GM18909 (cell line): ENCODE data around the gene SAMD4A.

Experiments used
- ATAC-seq: cut with Tn5 transposase; IDR thresholded peaks from one replicate; pipeline ENCODE4 v1.9.1; 2021; ENCODE audit warnings: mild to moderate bottlenecking; ENCODE audit not compliant: unreplicated experiment, poor library complexity

SAMD4A gene

GRCh38 chr14:54675236-54676128 is 108.6 kb downstream of the SAMD4A start:
- no peak for ATAC-seq

- ATAC-seq, result no peak
Observed at GRCh38 chr14:54676812-54677708, 110.1 kb downstream of the SAMD4A start.

DNA sequence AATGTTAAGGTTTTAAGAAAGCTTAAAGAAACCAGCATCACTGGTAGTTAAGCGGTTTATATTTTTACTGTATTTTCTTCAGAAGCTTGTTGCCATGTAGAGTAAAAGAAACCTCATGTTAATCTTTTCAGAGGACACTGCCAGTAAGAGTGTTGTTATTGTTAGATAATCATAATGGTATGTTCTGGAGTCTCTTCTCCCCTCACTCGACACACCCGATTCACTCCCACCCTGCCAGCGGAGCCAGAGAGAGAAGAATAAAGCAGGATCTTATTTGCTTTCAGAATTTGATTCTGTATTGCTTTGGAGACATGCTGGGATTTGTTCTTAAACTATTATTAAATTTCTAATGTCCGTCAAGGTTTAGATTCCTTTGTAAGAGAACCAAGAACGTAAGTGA is 113.7 kb downstream of the SAMD4A start:
- no peak for ATAC-seq

DNA sequence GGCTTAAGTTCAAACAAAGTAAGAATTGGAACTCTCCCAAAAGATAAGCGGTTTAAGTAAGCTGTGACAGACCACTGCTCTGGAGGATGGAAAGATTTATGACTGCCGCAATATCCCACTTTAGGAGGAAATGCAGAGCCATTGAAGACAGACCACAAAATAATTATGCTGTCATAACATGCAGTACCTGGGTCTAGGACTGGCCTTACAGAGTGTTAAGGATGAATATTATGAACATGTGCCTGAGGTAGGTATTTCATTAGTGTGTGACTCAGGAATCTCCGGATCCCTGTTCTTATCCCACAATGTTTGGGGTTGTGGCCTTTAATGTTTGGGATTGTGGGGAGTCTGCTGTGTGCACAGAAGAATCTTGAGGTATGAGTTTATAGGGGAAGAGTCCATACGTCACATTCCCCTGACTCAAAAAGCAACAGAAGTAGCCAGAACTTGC is 114.9 kb downstream of the SAMD4A start:
- ATAC-seq, result no peak

- no peak for ATAC-seq
Observed at GRCh38 chr14:54682578-54682977, 115.7 kb downstream of the SAMD4A start.

DNA sequence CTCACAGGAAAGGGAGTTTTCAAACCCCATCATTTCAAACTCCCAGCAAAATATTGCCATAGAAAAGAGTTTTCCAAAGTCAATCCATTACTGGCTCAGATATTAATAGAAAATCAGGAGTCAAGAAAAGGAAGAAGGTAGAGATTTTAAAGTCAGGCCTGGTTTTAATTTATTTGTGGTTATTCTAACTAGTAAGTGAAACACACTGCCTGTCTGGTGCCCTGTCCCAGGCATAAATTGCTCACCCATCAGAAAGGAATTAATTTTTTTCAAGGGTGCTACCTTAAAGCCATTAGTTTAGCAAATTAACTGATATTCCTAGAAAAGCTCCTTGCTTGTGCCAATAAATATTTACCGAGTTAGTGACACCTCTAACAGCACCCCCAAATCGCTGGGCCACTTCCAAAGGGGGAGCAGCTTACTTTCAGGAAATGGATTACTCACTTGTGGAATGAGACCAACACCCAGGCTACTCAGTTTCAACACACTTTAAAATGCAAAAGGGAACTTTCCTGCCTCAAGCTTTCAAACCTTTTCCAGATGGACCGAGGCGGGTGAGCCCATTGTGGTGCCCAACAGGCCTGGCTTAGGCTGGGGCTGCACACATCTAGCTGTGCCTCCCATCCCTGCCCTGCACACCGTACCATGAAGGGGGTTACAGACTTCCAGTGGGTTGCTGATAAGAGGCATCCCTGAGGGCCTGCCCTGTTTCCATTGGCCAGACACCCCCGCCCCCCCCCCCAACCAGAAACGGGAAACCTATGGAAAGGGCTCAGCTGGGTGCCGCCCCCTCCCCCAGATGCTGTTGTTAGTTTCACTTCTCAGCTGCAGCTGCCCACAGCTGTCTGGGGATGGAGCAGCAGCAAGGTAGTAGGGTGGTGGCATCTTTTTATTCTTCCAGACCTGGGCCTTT is 117.2 kb downstream of the SAMD4A start:
- no peak for ATAC-seq

- ATAC-seq, result no peak
Observed at GRCh38 chr14:54685286-54685845, 118.4 kb downstream of the SAMD4A start.

- no peak for ATAC-seq
Observed at GRCh38 chr14:54686219-54686870, 119.4 kb downstream of the SAMD4A start.

DNA sequence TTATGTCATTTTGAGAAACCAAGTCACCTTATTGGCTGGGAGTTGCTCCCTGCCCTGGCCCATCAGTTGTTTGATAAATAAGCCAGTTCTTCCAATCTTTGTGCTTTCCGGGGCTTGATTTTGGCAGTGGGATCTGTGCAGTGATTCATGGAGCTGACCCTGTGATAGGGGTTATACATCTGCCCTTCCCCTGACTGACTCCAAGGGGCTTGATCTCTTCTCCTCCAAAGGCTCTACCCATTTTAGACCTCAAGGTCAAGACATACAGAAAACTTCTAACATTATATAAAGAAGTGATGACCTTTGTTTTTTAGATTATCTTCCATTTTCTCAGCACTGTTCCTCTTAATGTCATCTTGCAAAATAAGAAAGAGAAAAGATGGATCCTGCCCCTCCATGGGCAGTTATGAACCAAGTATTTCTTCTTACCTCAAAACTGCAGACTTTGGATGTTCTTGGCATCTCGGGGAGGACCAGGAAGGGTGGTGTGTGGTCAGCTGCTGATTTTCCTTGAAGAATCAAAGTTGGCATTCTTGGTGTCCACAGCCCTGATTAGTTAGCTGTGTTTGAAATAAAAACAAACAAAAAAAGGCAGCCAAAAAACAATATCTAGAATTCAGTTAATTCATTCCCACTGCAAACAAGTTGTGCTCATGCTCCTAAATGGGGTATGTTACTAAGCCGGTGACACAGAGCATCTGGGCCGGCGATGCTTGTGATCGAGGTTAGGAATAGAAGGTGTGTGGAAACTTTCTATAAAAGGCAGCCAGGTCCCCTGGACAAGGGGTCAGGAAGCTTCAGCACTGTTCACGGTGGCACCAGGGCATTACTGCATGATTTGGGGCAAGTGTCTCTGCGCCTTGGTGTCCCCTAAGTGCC is 120.2 kb downstream of the SAMD4A start:
- ATAC-seq, result no peak

- no peak for ATAC-seq
Observed at GRCh38 chr14:54687750-54688119, 120.8 kb downstream of the SAMD4A start.

- no peak for ATAC-seq
Observed at GRCh38 chr14:54688229-54688628, 121.3 kb downstream of the SAMD4A start.

- ATAC-seq, result no peak
Observed at GRCh38 chr14:54689928-54690327, 123.0 kb downstream of the SAMD4A start.

DNA sequence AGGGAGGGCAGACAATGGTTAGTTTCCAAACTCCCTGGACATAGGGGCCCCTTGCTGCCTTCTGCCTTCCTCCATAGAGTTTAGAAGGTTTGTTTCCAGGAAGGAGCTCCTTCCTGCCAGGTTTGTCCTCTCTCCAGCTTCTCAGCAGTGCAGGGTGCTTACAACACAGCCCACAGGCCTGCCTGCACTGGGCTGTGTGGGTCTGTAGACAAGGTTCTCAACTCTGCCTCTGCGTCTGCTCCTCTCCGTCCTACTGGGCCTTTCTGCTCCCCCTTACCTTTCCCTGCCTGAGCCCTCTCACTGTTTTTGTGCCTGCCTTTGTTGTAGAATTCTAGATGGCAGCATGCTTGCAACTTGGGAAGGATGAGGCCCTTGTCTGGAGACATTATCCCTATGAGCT is 124.0 kb downstream of the SAMD4A start:
- ATAC-seq, result no peak

GRCh38 chr14:54691525-54692283 is 124.8 kb downstream of the SAMD4A start:
- ATAC-seq, result no peak

- no peak for ATAC-seq
Observed at GRCh38 chr14:54692284-54692772, 125.4 kb downstream of the SAMD4A start.

- ATAC-seq, result no peak
Observed at GRCh38 chr14:54693761-54694160, 126.8 kb downstream of the SAMD4A start.

DNA sequence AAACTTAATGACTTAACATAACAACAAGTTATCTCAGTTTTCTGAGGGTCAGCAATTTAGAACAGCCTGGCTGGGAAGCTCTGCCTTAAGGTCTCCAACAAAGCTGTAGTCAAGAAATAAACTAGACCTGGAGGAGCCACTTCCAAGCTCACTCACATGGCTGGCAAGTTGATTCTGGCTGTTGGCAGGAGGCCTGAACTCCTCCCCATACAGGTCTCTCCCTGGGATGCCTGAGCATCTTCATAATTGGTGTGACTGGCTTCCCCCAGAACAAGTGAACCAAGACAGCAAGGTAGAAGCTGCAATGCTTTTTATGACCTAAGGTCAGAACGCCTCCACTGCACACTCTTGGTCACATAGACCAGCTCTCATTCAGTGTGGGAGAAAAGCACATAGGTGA is 128.3 kb downstream of the SAMD4A start:
- ATAC-seq, result no peak

DNA sequence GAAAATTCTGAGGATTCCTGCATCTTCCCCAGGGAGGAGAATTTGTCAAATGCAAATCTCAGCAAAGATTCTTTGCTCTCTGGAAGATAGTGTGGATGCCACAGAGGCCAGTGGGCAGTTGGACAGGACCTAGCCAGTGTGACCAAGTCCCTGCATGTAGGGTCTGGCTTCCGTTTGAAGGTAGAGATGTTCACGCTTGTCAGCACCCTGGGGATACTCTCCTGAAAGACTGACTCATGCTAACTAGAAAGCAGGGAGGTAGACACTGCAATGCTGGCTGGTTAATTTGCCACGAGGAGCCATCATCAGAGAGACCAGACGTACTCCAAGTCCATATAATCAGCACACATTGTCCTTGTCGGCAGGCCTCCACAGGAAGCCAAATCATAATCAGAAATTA is 130.1 kb downstream of the SAMD4A start:
- no peak for ATAC-seq
